GM18498 (cell line): ENCODE measurements around the gene TAF6.
A peak's percentile ranks its signal among the peaks of the same experiment; 100 is the strongest.

Experiments used
- ATAC-seq: cut with Tn5 transposase; IDR thresholded peaks from one replicate; pipeline ENCODE4 v1.9.1; 2021; ENCODE audit warnings: mild to moderate bottlenecking, moderate library complexity; ENCODE audit not compliant: unreplicated experiment

Gene TAF6

DNA sequence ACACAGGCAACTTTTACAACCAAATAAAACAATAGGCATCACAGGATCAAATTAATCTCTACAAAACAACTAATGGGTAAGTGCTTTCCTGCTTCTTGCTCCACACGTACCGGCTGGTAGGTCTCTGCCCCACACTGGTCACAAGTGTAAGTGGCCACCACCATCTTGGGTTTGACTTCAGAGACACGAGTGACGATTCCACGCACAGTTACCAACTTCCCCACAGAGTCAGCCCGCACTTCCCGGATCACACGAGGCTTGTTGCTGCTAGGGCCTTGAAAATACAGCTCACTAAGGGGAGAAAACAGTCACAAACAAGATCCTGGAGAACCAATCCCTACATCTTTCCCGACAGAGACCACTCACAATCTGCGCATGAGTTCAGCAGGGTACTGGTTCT is 20.2 kb downstream of the TAF6 start:
- ATAC-seq = no peak

DNA sequence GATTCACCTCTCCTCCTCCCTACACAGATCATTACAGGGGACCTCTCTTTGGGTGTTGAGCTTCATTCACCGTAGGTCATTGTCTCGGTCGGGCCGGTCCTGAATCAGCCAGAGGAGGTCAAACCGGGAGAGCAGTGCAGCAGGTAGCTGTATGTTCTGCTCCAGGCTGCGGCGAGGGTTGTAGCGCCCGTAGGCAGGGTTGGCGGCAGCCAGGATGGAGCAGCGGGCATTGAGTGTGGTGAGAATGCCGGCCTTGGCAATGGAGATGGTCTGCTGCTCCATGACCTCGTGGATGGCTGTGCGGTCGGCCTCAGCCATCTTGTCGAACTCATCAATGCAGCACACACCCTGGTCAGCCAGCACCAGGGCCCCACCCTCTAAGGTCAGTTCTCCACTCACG is 23.5 kb downstream of the TAF6 start:
- ATAC-seq = no peak

DNA sequence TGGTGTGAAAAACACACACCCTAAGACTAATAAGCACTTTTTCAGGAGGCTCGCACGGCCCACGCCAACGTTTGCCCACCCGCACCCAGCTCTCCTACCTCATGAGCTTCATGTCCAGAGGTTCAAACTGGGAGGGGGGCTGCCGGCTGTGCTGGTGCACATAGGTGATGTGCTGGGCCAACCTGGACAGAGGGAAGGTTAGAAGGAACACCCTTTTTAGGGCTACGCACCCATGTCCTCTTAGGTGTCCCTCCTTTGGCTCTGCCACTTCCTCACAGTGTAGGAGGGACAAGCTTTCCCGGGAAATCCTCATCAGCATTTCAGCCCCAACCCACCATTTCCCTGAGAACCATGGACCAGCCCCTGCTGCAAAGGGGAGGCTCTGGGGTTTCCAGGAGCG is 23.9 kb downstream of the TAF6 start:
- ATAC-seq = no peak

DNA sequence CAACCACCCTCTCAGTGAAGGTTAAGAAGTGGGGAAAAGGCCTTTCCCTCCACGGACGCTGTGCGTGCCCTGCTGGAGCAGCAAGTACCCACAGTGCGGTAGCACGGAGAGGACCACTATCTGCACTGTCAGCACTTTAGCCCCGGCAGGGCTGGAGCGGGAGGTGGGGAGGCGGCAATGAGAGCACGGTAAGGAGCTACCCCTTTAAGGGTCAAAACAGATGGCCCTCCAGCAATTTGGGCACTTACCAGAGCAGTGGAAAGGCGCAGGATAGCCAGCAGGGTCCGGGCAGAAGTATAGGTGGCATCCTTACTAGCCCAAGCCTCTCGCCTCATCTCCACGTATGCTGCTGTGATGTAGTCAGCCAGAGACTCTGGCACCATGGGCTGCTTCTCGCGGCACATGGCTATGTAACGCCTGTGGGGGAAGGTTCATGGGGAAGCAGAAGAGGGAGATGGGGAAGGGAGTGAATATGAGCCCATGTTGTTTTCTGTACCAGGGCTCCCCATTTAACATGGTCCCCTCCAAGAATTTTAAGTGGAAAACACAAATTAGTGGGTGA is 25.2 kb downstream of the TAF6 start:
- ATAC-seq = no peak

DNA sequence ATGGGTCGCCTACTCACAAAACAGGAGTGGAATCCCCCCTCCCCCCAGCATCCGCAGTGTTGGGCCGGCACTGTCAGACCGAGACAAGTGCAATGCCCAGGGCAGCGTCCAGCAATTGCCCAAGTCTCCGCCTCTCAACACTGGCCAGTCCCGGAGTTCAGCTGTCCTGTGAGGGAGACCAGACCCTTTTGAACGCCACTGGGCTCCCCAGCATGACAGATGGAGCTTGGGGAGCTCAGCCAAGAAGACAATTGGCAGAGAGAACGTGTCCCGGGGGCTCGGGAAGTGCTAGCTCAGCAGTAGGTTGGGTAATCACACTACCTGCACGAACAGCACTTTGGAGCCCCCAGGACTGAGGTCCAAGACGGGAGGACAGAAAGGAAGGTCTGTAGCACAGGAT is 25.7 kb downstream of the TAF6 start:
- no peak for ATAC-seq

DNA sequence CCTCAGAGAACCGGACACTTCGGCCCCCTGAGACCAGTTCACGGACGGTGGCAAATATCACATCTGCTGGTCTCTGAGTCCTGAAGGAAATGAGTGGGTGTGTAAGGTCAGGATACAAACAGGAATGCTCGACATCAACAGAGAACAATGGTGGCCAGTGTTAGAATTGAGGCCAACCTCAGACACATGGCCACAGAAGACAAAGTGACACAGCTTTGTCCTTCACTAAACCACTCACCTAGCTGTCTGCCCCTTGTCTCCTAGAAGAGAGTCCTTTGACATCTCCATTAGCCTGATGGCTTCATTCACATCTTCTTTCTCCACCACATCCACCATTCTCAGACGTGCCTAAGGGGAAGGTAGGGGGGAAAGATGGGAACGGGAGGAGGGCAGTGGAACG is 26.1 kb downstream of the TAF6 start:
- ATAC-seq = no peak

DNA sequence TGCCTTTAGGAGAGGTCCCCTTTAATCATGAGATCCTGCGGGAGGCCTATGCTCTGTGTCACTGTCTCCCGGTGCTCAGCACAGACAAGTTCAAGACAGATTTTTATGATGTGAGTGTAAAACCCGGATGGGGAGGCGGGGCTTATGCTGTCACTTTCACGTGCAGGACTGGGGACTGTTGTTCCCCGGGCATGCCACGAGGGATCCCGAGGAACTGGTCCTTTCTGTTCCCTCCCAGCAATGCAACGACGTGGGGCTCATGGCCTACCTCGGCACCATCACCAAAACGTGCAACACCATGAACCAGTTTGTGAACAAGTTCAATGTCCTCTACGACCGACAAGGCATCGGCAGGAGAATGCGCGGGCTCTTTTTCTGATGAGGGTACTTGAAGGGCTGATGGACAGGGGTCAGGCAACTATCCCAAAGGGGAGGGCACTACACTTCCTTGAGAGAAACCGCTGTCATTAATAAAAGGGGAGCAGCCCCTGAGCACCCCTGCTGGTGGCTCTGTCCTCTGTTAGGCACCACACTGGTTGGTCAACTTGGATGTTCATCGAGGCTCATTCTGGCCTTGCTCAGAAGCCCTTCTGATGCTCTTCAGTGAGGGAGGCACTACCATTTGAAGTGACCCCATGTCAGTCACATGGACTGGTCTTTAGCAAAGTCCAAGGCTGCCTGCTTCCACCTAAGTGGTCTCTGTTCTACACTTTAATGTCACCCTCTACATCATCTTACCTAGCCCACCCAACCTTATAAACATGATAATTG is 27.6 kb downstream of the TAF6 start:
- ATAC-seq = no peak

DNA sequence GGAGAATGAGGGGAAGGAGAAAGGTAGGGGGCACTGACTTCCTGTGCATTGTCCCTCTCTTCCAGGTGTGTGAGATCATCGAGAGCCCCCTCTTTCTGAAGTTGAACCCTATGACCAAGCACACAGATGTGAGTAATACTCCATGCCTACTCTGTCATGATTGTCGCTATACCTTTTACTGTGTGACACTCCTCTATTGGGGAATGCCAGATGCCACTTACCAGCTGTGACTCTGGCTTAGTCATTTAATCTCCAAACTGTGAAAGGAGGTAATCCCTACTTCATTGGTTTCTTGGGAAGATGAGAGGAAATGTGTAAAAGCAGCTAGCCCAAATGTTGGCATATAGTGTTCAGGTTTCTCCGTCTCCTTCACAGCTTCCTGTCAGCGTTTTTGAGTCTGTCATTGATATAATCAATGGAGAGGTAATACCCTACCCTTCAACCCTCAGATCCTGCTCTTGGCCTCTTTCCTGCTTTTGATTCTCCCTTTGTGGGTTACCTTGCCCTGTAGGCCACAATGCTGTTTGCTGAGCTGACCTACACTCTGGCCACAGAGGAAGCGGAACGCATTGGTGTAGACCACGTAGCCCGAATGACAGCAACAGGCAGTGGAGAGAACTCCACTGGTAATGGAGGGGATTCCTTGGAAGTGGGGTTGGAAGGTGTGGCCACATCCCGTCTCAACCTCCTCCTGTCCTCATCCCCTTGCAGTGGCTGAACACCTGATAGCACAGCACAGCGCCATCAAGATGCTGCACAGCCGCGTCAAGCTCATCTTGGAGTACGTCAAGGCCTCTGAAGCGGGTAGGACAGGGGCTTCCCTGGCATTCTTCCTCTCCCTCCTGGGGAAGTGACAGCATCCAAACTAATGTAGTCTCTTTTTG is 28.4 kb downstream of the TAF6 start:
- no peak for ATAC-seq

DNA sequence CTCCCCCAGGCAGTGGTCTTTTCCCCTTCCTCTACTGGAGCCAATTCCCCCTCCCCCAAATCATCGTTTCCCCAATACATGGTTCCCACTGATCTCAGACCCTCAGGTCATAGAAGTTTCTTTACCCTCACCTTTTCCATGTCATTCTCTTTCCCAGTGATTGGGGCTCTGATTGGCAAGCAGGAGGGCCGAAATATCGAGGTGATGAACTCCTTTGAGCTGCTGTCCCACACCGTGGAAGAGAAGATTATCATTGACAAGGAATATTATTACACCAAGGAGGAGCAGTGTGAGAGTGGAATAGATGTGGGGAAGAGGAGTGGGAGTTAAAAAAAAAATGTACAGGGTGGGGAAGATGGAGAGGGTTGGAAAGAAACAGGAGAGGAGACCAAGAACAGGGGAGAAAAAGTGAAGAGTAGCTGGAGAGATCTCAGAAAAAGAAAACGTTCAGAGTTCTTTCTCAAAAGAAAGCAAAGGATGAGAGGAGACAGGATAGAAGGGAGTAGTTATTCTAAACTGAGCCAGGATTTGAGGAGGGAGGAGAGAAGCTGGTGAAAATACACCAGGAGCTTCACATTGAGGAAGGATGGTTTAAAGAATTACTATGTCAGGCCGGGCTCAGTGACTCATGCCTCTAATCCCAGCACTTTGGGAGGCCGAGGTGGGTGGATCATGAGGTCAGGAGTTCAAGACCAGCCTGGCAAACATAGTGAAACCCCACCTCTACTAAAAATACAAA is 29.5 kb downstream of the TAF6 start:
- no peak for ATAC-seq

DNA sequence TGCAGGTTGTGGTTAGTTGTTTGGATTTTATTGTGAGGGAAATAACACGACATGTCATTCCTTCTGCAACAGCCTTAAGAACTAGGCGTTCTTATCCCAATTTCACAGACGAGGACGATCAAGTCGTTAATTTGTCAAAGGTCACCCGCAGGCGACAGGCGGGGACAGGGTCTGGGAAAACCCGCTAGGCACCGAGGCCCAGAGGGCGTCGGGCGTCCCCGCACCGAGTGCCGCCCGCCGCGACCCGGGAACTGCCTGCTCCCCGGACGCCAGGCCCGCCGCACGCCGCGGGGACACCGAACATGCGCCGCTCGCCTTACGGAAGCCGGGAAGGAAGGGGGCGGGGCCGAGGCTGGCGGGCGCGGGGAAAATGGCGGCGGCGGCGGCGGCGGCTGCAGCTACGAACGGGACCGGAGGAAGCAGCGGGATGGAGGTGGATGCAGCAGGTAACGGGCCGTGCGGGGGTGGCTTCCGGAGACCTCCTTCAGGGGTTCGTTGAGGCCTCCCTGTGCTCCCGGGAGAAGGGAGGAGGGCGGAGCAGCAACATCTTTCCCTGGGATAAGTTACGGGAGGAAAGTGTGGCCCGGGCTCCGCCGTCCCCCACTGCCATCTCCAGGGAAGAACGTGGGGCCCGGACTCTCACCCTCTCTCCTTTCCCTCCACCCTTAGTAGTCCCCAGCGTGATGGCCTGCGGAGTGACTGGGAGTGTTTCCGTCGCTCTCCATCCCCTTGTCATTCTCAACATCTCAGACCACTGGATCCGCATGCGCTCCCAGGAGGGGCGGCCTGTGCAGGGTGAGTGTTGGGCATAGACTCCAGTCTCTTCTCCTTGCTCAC is 30.3 kb downstream of the TAF6 start, which contains the start of gene COPS6:
Gene COPS6 (plus strand): TSS at position 349 of the 837 bp plus-strand sequence. CDS start 22 bp downstream, at position 371.
- peak; percentile 59 for ATAC-seq

DNA sequence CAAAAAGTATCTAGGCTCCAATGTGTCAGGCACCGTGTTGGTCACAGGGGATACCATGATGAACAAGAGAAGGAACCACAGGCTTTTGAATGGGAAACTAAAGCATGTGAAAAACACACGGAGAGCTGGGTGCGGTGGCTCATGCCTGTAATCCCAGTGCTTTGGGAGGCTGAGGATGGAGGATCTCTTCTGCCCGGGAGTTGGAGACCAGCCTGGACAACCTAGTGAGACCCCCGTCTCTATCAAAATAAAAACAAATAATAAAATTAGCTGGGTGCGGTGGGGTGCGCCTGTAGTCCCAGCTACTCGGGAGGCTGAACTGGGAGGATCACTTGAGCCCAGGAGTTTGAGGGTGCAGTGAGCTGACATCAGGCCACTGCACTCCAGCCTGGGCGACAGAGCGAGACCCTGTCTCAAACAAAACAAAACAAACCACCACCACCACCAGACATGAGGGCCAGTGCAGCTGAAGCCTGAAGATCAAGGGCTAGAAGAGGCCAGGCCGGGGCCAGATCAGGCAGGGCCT is 31.0 kb downstream of the TAF6 start:
- peak; percentile 6 for ATAC-seq

DNA sequence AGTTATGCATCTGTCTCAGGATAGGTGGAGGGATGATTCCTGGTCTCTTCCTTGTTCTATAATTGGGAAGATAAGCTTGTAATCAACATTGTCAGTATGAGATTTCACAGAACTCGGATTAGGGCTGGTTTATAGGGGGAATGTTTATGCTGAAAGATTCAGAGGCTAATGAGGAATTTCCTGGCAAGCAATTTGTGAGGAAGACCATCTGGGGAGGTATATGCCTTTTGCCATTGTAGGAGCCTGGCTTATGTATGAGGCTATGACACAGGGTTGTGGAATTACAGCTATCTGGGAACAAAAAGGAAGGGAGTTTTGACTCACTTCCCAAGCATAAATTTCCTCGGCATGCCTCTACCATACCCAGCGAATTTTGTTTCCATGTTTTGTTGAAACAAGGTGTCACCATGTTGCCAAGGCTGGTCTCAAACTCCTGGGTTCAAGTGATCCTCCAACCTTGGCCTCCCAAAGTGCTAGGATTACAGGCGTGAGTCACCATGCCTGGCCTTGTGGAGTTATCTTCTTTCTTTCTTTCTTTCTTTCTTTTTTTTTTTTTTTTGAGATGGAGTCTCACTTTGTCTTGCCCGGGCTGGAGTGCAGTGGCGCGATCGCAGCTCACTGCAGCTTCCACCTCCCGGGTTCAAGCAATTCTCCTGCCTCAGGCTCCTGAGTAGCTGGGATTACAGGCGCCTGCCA is 32.0 kb downstream of the TAF6 start:
- no peak for ATAC-seq

DNA sequence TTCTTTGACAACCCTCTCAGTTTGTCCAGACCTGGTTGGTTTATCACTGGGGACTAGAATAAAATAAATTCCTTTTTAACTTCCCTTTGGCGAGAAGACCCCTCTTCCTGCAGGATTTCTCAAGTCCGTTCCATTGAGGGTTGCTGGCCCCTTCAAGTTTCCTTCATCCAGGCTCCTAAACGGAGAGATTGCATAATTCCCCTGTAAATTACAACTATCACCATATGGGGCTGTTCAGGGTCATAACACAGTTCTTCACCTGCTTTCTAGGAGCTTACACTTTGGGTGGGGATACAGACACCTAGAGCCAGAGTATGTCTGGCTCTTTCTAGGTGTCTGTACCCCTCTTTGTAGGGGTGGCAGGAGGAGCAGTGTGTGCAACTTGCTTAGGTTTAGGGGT is 33.6 kb downstream of the TAF6 start:
- no peak for ATAC-seq

DNA sequence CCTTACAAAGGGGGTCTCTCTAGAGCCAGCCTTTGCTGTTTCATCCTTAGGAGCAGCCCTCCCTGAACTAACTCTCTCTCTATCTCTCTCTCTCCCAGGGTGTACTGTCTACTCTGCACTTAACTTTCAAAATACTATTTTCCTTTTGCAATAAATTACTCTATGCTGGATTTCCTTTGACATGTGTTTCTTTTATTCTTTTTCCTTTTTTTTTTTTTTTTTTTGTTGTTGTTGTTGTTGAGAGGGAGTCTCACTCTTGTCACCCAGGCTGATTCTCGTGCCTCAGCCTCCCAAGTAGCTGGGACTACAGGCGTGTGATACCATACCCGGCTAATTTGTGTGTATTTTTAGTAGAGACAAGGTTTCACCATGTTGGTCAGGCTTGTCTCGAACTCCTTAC is 36.2 kb downstream of the TAF6 start:
- ATAC-seq = no peak

DNA sequence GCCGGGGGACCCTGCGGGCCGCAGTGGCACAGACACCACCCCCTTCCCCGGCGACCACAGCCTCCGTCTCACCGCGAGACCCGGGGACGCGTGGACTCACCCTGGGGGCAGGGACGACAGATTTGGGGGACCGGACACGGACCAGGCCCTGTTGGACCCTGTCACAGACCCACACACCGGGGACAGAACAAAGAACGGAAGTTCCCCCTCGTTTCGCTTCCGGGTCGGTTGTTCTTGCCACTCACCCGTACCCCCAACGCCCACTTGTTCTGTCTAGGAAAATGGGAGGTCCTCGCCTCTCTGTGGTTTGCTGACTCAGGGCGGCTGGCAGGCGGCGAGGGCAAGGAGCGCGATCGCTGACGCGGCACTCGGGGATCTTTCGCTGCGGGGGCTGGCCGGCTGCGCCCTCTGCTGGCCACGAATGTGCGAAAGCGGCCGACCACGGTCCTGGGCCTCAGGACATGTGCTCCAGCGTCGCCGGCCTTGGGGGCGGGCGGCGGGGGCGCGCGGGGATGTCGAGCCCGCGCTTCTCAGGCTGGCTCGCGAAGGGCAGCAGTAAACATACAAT is 37.5 kb downstream of the TAF6 start, which contains the start of gene ZNF3:
Gene ZNF3 (minus strand): TSS at position 189 of the 568 bp plus-strand sequence. CDS start 4,366 bp downstream, outside the sequence.
- peak; percentile 88 for ATAC-seq

DNA sequence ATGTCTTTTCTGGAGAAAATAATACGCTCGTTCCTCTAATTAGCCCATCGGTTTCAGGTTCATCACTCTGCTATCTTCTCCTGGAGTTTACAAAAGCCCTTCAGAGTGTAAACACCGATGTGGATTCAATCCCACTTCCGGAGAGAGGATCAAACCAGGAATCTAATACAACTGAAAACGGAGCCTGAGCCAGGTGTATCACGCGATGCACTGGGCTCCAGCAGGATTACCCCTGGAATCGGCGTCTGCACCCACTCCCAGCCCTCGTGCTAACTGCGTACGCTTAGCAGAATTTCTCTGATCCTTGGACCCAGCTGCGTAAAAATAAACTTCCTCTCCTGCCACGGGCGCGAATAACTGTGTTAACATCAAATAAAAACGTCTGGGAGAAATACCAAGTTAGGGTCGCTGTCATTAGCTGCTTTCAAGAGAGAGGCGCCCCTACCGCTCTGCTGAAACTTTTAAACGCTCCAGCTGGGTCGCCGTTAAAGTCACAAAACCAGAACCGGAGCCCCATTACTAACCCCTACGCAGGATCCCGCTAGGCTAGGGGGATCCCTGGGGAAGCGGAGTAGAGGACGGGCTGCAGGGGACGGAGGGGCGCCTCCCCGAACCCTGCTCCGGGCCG is 38.1 kb downstream of the TAF6 start:
- no peak for ATAC-seq

DNA sequence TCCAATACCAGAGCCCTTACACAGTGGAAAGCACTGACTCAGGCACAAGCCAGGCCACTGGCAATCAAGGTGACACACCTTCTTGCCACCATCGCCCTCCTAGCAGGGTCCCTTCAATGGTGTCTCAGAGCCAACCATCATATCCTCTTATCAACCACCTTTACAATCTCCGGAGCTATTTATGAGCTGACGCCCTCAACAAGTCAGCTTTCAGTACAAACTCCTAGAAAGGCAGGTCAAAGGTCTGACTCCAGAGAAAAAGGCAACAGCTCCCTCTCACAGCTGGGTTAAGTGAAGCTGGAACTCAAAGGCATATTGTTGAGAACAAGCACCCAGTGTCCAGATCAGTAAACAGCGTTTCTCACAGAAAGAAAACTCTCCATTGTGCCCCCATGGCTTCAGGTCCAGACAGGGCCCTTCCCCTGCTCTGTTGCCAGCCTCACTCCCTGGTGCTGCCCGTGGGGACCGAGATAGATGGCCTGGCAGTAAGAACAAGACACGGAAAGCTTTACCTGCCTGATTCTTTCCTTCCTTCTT is 40.1 kb downstream of the TAF6 start:
- ATAC-seq = no peak

DNA sequence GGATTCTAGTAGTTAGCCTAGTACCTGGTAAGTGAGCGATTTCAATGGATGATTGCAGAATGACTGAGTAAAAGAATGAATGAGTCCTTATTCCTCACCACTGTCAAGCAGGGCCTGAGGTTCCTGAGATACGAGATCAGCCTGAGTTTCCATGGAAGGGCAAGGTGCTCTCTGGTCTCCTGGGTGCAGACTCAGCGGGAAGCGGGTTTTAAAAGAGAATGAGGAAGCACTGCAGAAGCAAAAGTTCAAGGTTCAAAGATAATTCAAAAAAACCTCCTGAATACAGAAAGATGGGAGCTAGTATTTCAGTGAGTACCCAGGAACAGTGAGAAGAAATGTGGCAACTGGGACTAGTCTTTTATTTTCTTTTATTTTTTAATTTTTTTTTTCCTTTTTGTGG is 42.0 kb downstream of the TAF6 start:
- no peak for ATAC-seq
